Endothelial cell (in vitro differentiated cells): ENCODE results near the gene PPP2R2C. TPM values are rescaled to one million over a fixed set of nuclear protein-coding genes. Genes with fewer than 3 reads are reported as not detected.

Source experiments
- DNase-seq: peaks from one replicate; pipeline ENCODE4 v3.0.0; 2021; ENCODE audit warnings: low spot score
- H3K27ac Mint-ChIP-seq: one replicate; pipeline ENCODE4 v1.8.0; 2021; ENCODE audit warnings: mixed read lengths, inconsistent platforms; ENCODE audit not compliant: unreplicated experiment
- H3K27me3 Mint-ChIP-seq: one replicate; pipeline ENCODE4 v1.8.0; 2021; ENCODE audit warnings: mild to moderate bottlenecking, moderate library complexity, mixed read lengths, inconsistent platforms; ENCODE audit not compliant: unreplicated experiment
- H3K36me3 Mint-ChIP-seq: one replicate; pipeline ENCODE4 v1.8.0; 2021; ENCODE audit warnings: mild to moderate bottlenecking, low read depth, mixed read lengths, inconsistent platforms; ENCODE audit not compliant: unreplicated experiment
- H3K4me1 Mint-ChIP-seq: one replicate; pipeline ENCODE4 v1.8.0; 2021; ENCODE audit warnings: mild to moderate bottlenecking, mixed read lengths, inconsistent platforms; ENCODE audit not compliant: unreplicated experiment
- H3K4me3 Mint-ChIP-seq: one replicate; pipeline ENCODE4 v1.8.0; 2021; ENCODE audit warnings: mild to moderate bottlenecking, mixed read lengths, inconsistent platforms; ENCODE audit not compliant: unreplicated experiment
- H3K9me3 Mint-ChIP-seq: one replicate; pipeline ENCODE4 v1.8.0; 2021; ENCODE audit warnings: mixed read lengths, inconsistent platforms; ENCODE audit not compliant: unreplicated experiment
- CTCF ChIP-seq: fragments of 200-600 bp; sonication (generic); IDR thresholded peaks from one replicate; pipeline ENCODE4 v1.5.0; 2021; ENCODE audit warnings: antibody characterized with exemption; ENCODE audit not compliant: unreplicated experiment
- total RNA-seq: library from RNA; stranded (reverse); fragmentation: NEBNext Ultra II Directional; extraction: Animal tissue kit (Norgen Biotek cat#: 25700); gene quantifications from one replicate; pipeline ENCODE4 v1.2.1, GENCODE V29; 2021; ENCODE audit not compliant: unreplicated experiment

The PPP2R2C gene
- total RNA-seq, 1 donor from 2014 or later = 1.7 TPM

- Mint-ChIP-seq H3K27ac (no peak overlapping the region), H3K4me3 (no peak overlapping the region), H3K9me3 (no peaks in the 10 kb centered on the region), H3K27me3 (peaks cover 8% of the 10 kb centered on the region), H3K36me3 (no peaks in the 10 kb centered on the region), H3K4me1 (no peaks in the 10 kb centered on the region)
- TF ChIP-seq CTCF = no peak
- DNase-seq = no peak
Measured at GRCh38 chr4:6494431-6495295, 22.2 kb upstream of the PPP2R2C start.

- Mint-ChIP-seq H3K27ac (no peak overlapping the region), H3K9me3 (no peaks in the 10 kb centered on the region), H3K27me3 (peaks cover 7% of the 10 kb centered on the region), H3K4me1 (no peaks in the 10 kb centered on the region), H3K4me3 (no peak overlapping the region), H3K36me3 (no peaks in the 10 kb centered on the region)
- DNase-seq = no peak
- TF ChIP-seq CTCF = no peak
Measured at GRCh38 chr4:6493658-6494304, 21.4 kb upstream of the PPP2R2C start.

DNA sequence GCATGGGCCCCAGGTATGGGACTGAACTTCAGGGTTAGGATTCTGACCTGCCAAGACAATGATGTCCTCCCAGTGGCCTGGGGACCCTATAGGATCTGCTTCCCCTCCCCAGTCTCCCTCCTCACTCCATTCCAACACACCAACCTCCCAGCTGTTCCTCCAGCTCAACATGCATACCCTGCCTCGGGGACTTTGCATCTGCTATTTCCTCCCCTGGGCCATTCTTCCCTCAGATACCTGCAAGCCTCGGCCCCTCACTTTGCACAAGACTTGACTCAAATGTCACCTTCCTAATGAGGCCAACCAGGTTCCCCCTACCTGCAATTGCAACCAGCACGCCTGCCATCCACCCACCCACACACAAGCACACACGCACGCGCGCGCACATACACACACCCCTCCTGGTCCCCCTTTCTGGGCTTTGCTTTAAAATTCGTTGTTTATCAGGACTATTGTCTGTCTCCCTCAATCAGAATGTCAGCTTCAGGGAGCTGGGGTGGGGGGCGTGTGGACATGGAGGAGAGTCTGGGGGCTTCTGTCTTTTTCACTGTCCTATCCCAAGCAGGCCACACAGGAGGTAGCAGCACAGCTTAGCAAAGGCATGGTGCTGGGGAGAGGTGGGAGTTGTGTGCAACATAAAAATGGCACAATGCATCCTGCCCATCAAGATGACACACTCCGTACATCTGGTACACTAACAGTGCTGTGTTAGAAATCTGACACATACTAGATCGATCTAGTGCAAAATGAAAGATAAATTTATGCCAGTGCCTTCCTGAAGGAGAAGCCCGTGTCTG is 20.6 kb upstream of the PPP2R2C start:
- Mint-ChIP-seq H3K9me3 (no peaks in the 10 kb centered on the region), H3K27me3 (peaks cover 7% of the 10 kb centered on the region), H3K4me1 (no peaks in the 10 kb centered on the region), H3K4me3 (no peak overlapping the region), H3K36me3 (no peaks in the 10 kb centered on the region), H3K27ac (no peak overlapping the region)
- no peak for DNase-seq
- TF ChIP-seq CTCF = no peak

GRCh38 chr4:6492027-6492590 is 19.7 kb upstream of the PPP2R2C start:
- H3K27me3 Mint-ChIP-seq = peaks cover 7% of the 10 kb centered on the region
- DNase-seq = no peak

More at GRCh38 chr4:6492027-6492590, 19.7 kb upstream of the PPP2R2C start:
- Mint-ChIP-seq H3K9me3 (no peaks in the 10 kb centered on the region), H3K4me3 (no peak overlapping the region), H3K27ac (no peak overlapping the region), H3K4me1 (no peaks in the 10 kb centered on the region), H3K36me3 (no peaks in the 10 kb centered on the region)
- TF ChIP-seq CTCF = no peak
